Measurements from ENCODE around the gene SPIN3. TPM values are rescaled to one million over a fixed set of nuclear protein-coding genes. Genes with fewer than 3 reads are reported as not detected.
"Not testable (repeated sequence)": the region's sequence is repeated elsewhere in the genome, so short reads cannot be mapped to it uniquely, and the experiment has no call there.

SPIN3 gene
- total RNA-seq, 1 experiment from 2014 or later: 17.9 TPM

DNA sequence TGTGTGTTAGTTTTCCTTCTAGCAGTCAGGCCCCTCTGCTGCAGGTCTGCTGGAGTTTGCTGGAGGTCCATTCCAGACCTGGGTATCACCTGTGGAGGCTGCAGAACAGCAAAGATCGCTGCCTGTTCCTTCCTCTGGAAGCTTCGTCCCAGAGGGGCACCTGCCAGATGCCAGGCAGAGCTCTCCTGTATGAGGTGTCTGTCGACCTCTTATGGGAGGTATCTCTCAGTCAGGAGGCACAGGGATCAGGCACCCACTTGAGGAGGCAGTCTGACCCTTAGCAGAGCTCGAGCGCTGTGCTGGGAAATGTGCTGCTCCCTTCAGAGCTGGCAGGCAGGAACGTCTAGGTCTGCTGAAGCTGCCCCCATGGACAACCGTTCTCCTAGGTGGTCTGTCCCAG lies 41.9 kb upstream of the SPIN3 start:
- intact Hi-C loops (cut with micrococcal nuclease; ENCODE audit: unreplicated experiment); POLR2A ChIA-PET; CTCF ChIA-PET: not testable (repeated sequence)

DNA sequence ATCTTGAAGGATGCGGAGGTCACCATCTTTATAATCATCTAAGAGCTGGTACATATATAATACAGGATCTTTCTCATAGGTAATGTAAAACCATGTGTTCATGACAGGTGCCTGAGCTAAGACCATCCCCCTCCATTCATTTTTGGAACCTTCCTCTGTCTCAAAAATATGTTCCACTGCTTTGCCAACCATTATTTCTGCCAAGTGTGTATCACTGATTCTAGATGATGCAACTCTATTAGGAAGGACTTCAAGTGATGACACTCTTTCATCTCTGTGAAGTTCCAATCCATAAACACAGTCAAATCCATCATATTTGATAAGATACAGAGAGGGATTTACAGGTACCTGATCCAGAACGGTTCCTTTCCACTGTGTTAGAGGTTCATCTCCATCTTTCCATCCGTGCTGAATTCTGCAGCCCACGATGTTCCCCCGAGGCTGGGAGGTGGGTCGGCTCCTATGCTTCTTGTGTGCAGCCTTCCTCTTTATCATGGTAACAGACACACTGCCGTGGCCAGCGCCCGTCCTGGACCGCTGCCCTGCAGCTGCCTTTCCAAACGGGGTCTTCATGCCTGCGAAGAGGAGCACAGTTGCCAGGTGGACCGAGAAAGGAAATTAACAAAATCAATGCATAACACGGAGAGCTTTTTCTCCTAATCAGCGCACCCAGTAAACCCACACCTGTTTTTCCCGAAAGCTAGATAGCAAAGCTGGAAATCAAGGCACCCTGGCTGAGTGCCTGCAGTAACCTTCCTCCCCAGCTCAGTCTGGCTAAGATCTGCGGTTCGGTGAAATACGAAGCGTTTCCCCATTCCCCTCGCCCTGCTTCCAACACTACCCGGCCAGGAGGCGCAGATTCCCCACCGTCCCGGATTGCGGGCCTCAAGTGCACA lies 718 bp downstream of the SPIN3 start:
- H3K27me3 ChIP-seq (ENCODE audit: control insufficient read depth, insufficient read depth, low read length): no peaks in the 10 kb centered on the region
- intact Hi-C loops (cut with micrococcal nuclease; ENCODE audit: unreplicated experiment) (no loop called here), in situ Hi-C loops (cut with HindIII; ENCODE audit: low pct_unique_long_range_greater_than_20kb, low sequenced_read_pairs) (no loop called here)
- peaks cover 5% of the 10 kb centered on the region for H3K4me1 ChIP-seq (ENCODE audit: control insufficient read depth, insufficient read depth, low read length)
- no peaks in the 10 kb centered on the region for H3K9me3 ChIP-seq (ENCODE audit: control insufficient read depth, insufficient read depth, low read depth, low read length)
- H3K27ac ChIP-seq (ENCODE audit: low read length): peak overlapping the region; percentile 83
- H3K36me3 ChIP-seq (ENCODE audit: control insufficient read depth, insufficient read depth, low read length): peaks cover 3% of the 10 kb centered on the region; the same call in 1 of the 2 replicates
- DNase-seq (ENCODE audit: low read depth, low spot score) (no peak), ATAC-seq (no peak)
- TSS peak; percentile 56 for BruUV-seq (replicated peaks)
- ChIA-PET CTCF (interaction anchor here (1.3 kb wide), 1 partner anchor 16 kb away, joined by 3 read pairs; no protein-coding TSS in a partner anchor), POLR2A (no interaction called here)
- TF ChIP-seq SIN3A (IDR thresholded peaks at IDR 0.05; ENCODE audit: borderline replicate concordance, insufficient read depth, low read depth, low read length) (no peak), POLR2AphosphoS5 (IDR thresholded peaks at IDR 0.05; ENCODE audit: low read depth, low read length) (no peak), TCF7L2 (IDR thresholded peaks at IDR 0.05; ENCODE audit: low read depth, low read length) (no peak)
- TF ChIP-seq, protein P1, sequence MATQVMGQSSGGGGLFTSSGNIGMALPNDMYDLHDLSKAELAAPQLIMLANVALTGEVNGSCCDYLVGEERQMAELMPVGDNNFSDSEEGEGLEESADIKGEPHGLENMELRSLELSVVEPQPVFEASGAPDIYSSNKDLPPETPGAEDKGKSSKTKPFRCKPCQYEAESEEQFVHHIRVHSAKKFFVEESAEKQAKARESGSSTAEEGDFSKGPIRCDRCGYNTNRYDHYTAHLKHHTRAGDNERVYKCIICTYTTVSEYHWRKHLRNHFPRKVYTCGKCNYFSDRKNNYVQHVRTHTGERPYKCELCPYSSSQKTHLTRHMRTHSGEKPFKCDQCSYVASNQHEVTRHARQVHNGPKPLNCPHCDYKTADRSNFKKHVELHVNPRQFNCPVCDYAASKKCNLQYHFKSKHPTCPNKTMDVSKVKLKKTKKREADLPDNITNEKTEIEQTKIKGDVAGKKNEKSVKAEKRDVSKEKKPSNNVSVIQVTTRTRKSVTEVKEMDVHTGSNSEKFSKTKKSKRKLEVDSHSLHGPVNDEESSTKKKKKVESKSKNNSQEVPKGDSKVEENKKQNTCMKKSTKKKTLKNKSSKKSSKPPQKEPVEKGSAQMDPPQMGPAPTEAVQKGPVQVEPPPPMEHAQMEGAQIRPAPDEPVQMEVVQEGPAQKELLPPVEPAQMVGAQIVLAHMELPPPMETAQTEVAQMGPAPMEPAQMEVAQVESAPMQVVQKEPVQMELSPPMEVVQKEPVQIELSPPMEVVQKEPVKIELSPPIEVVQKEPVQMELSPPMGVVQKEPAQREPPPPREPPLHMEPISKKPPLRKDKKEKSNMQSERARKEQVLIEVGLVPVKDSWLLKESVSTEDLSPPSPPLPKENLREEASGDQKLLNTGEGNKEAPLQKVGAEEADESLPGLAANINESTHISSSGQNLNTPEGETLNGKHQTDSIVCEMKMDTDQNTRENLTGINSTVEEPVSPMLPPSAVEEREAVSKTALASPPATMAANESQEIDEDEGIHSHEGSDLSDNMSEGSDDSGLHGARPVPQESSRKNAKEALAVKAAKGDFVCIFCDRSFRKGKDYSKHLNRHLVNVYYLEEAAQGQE (IDR thresholded peaks at IDR 0.05; ENCODE audit: insufficient read depth in 1 of 2, low read depth in 2 of 2, low read length in 1 of 2): no peak
- TF ChIP-seq, protein P2, sequence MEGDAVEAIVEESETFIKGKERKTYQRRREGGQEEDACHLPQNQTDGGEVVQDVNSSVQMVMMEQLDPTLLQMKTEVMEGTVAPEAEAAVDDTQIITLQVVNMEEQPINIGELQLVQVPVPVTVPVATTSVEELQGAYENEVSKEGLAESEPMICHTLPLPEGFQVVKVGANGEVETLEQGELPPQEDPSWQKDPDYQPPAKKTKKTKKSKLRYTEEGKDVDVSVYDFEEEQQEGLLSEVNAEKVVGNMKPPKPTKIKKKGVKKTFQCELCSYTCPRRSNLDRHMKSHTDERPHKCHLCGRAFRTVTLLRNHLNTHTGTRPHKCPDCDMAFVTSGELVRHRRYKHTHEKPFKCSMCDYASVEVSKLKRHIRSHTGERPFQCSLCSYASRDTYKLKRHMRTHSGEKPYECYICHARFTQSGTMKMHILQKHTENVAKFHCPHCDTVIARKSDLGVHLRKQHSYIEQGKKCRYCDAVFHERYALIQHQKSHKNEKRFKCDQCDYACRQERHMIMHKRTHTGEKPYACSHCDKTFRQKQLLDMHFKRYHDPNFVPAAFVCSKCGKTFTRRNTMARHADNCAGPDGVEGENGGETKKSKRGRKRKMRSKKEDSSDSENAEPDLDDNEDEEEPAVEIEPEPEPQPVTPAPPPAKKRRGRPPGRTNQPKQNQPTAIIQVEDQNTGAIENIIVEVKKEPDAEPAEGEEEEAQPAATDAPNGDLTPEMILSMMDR (IDR thresholded peaks at IDR 0.05): no peak
- H3K4me3 ChIP-seq (ENCODE audit: low read depth in 2 of 2, low read length in 2 of 2): peak overlapping the region; percentile 85 to 87

More for the DNA sequence above, 41.9 kb upstream of the SPIN3 start:
- ATAC-seq; H3K4me3 ChIP-seq (ENCODE audit: low read depth in 2 of 2, low read length in 2 of 2); H3K9me3 ChIP-seq (ENCODE audit: control insufficient read depth, insufficient read depth, low read depth, low read length); H3K27ac ChIP-seq (ENCODE audit: low read length); BruUV-seq (replicated peaks); in situ Hi-C loops (cut with HindIII; ENCODE audit: low pct_unique_long_range_greater_than_20kb, low sequenced_read_pairs); H3K36me3 ChIP-seq (ENCODE audit: control insufficient read depth, insufficient read depth, low read length); H3K4me1 ChIP-seq (ENCODE audit: control insufficient read depth, insufficient read depth, low read length); DNase-seq (ENCODE audit: low read depth, low spot score); H3K27me3 ChIP-seq (ENCODE audit: control insufficient read depth, insufficient read depth, low read length): not testable (repeated sequence)

DNA sequence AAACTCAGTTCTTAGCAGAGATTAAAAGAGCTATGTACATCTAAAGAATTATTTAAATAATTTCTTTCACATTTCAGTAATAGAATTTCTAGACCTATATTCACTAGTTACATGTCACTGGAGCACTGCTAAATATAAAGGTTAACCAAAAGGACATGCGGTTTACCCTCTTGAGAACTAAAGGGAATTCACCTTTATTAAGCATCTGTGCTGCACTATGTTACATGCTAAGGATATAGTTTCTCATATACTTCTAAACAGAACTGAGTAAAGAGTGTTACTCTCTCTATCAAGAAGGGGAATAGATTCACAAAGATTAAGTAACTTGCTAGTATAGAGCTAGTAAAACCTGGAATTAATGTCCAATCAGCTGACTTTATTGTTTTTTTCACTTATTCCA lies 7.6 kb downstream of the SPIN3 start:
- in situ Hi-C loops (cut with HindIII; ENCODE audit: low pct_unique_long_range_greater_than_20kb, low sequenced_read_pairs) (no loop called here), intact Hi-C loops (cut with micrococcal nuclease; ENCODE audit: unreplicated experiment) (no loop called here)
- BruUV-seq (replicated peaks): no TSS peak
- ATAC-seq (no peak), DNase-seq (ENCODE audit: low read depth, low spot score) (no peak)
- H3K4me3 ChIP-seq (ENCODE audit: low read depth in 2 of 2, low read length in 2 of 2): no peak overlapping the region
- no peaks in the 10 kb centered on the region for H3K4me1 ChIP-seq (ENCODE audit: control insufficient read depth, insufficient read depth, low read length)
- H3K27ac ChIP-seq (ENCODE audit: low read length): no peak overlapping the region
- H3K27me3 ChIP-seq (ENCODE audit: control insufficient read depth, insufficient read depth, low read length): no peaks in the 10 kb centered on the region
- ChIA-PET POLR2A (no interaction called here), CTCF (no interaction called here)
- no peaks in the 10 kb centered on the region for H3K9me3 ChIP-seq (ENCODE audit: control insufficient read depth, insufficient read depth, low read depth, low read length)
- peaks cover 2% of the 10 kb centered on the region; the same call in 1 of the 2 replicates for H3K36me3 ChIP-seq (ENCODE audit: control insufficient read depth, insufficient read depth, low read length)
- TF ChIP-seq TCF7L2 (IDR thresholded peaks at IDR 0.05; ENCODE audit: low read depth, low read length) (no peak), POLR2AphosphoS5 (IDR thresholded peaks at IDR 0.05; ENCODE audit: low read depth, low read length) (no peak), SIN3A (IDR thresholded peaks at IDR 0.05; ENCODE audit: borderline replicate concordance, insufficient read depth, low read depth, low read length) (no peak)
- TF ChIP-seq, protein P1 (IDR thresholded peaks at IDR 0.05; ENCODE audit: insufficient read depth in 1 of 2, low read depth in 2 of 2, low read length in 1 of 2): no peak

Data from Panc1 (cell line).